ENCODE data around the gene ATP8B1.

DNA sequence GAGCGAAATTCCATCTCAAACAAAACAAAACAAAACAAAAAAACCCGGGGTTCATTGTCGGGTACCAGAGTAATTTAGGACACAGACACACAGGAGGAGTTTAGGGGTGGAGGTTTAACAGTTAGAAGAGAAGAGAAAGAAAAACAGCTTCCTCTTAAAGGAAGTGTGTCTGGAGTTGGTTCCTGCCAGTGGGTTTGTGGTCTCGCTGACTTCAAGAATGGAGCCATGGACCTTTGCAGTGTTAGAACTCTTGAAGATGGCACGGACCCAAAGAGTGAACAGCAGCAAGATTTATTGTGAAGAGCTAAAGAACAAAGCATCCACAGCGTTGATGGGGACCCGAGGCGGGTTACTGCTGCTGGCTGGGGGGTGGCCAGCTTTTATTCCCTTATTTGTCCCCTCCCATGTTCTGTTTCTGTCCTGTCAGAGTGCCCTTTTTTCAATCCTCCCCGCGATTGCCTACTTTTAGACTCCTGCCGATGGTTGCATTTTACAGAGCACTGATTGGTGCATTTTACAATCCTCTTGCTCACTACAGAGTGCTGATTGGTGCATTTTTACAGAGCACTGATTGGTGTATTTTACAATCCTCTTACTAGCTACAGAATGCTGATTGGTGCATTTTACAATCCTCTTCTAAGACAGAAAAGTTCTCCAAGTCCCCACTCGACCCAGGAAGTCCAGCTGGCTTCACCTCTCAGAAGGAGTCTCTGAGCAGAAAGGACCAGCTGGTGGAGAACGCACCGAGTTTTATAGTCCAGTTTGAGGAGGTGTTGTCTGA is 28.7 kb upstream of the ATP8B1 start:
- TF ChIP-seq TEAD4 (IDR thresholded peaks at IDR 0.05) (no peak), YY1 (IDR thresholded peaks at IDR 0.05; ENCODE audit: low read depth) (no peak), EP300 (IDR thresholded peaks at IDR 0.05; ENCODE audit: borderline replicate concordance) (no peak), NFIC (IDR thresholded peaks at IDR 0.05) (no peak), CEBPB (IDR thresholded peaks at IDR 0.05) (no peak), RAD21 (IDR thresholded peaks at IDR 0.05; ENCODE audit: low read depth) (no peak), CREB1 (IDR thresholded peaks at IDR 0.05; ENCODE audit: low read depth) (no peak), ZBTB7A (IDR thresholded peaks at IDR 0.05; ENCODE audit: low read depth) (no peak)
- TF ChIP-seq, protein P1, sequence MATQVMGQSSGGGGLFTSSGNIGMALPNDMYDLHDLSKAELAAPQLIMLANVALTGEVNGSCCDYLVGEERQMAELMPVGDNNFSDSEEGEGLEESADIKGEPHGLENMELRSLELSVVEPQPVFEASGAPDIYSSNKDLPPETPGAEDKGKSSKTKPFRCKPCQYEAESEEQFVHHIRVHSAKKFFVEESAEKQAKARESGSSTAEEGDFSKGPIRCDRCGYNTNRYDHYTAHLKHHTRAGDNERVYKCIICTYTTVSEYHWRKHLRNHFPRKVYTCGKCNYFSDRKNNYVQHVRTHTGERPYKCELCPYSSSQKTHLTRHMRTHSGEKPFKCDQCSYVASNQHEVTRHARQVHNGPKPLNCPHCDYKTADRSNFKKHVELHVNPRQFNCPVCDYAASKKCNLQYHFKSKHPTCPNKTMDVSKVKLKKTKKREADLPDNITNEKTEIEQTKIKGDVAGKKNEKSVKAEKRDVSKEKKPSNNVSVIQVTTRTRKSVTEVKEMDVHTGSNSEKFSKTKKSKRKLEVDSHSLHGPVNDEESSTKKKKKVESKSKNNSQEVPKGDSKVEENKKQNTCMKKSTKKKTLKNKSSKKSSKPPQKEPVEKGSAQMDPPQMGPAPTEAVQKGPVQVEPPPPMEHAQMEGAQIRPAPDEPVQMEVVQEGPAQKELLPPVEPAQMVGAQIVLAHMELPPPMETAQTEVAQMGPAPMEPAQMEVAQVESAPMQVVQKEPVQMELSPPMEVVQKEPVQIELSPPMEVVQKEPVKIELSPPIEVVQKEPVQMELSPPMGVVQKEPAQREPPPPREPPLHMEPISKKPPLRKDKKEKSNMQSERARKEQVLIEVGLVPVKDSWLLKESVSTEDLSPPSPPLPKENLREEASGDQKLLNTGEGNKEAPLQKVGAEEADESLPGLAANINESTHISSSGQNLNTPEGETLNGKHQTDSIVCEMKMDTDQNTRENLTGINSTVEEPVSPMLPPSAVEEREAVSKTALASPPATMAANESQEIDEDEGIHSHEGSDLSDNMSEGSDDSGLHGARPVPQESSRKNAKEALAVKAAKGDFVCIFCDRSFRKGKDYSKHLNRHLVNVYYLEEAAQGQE (IDR thresholded peaks at IDR 0.05; ENCODE audit: low read depth) = no peak
- TF ChIP-seq, protein P2, sequence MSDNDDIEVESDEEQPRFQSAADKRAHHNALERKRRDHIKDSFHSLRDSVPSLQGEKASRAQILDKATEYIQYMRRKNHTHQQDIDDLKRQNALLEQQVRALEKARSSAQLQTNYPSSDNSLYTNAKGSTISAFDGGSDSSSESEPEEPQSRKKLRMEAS (IDR thresholded peaks at IDR 0.05) = no peak

Data from Ishikawa (cell line).